NCI-H1417 treated with DMSO at 0.1 percent for 48 hours (cell line): ENCODE results near the gene WDR6.
"Not testable (repeated sequence)": the region's sequence is repeated elsewhere in the genome, so short reads cannot be mapped to it uniquely, and the experiment has no call there.

Source experiments
- DNase-seq: peaks from one replicate; lab custom pipeline; 2025; lab: John Stamatoyannopoulos, UW

The WDR6 gene

GRCh38 chr3:48990636-48991469 is 16.3 kb upstream of the WDR6 start:
- DNase-seq: no peak

- no peak for DNase-seq
Measured at GRCh38 chr3:48991851-48992545, 15.2 kb upstream of the WDR6 start.

- DNase-seq: no peak
Measured at GRCh38 chr3:48993834-48994233, 13.4 kb upstream of the WDR6 start.

GRCh38 chr3:48996640-48997039 is 10.6 kb upstream of the WDR6 start:
- no peak for DNase-seq

GRCh38 chr3:48997102-48997635 is 10.0 kb upstream of the WDR6 start:
- DNase-seq: no peak

DNA sequence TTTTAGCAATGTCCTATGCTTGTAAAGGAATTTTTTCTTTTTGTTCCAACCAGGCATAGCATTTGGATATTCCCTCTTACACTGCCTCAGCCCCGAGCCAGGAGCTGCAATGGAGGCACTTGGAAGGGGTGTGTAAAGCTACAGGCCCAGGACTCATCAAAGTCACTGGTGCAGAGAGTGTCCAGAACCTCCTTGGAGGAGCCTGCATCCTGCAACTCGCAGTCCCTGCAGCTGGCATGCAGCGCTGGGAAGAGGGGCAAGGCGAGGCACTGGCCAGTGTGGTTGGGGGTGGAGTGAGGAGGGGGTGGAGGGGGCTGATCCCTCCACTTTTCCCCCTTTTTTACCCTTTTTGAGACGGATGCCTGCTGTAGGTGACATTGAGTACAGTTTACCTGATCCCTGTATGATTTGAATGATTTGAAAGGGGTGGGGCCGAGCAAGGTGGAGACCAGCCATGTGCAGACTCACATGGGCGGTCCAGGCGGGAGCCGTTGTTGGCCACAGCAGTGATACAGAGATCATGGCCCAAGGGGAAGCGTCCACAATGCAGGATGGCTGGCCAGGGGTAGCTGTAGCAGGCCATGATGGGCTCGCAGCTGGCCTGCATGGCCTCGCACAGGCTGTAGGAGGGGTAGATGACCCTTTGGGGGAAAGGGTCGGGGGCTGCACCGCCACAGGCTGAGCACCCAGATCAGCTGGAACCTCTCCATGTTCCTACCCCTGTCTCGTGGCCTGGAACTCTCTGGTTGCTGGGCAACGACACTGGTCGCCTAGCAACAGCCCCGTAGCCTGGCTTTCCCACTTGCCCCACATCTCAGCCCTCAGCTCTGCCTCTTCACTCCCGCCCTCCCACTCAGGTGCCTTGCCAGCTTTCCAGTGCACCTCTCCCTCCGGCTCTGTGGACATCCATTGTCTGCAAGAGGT is 9.2 kb upstream of the WDR6 start:
- no peak for DNase-seq

DNA sequence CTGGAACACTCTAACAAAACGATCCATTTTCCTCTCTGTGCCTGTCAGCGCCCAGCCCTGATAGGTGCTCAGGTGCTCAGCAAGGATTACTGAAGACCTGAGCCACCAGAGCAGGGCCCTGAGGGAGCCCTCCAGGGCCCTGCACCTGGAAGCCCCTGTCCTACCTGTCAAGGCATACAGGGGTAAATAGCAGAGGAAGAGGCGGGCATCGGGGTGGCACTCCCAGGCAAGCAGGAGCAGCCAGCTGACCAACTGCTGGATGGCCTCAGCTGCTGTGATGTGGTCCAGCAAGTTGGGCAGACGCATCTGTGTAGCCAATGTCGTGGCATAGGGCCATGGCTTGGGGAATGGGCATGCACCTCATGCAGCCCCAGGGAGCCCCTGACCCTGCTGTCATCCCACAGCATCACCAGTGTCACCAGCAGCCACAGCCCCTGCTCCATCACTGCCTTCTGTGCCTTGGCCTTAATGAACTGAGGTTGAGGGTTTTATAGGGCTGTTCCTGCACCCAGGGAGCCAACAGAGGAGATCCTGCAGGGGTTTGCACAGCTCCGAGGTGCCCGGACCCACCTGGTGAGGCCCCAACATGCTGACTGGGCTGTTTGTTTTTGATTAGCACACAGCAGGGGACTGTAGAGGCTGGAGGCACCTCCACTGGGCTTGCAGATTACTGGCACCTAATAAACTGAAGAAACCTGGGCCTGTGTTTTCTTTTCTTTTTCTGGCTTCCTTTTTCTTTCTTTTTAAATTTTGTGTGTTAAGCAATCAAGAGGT is 7.9 kb upstream of the WDR6 start:
- DNase-seq: no peak

DNA sequence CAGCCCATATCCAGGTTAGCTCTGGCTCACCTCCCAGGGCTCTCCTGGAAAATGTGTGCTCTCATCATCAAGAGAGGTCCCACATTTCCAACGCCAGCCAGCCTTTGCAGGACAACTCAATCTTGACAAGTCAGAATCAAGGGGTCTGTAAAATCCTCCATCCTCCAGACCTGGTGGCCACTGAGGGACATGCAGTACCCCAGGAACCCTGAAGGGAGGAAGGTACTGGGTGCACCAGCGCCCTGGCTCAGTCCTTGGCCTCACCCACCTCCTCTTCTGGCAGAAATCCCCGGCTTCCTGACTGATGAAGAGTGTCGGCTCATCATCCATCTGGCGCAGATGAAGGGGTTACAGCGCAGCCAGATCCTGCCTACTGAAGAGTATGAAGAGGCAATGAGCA is 6.0 kb upstream of the WDR6 start:
- no peak for DNase-seq

DNA sequence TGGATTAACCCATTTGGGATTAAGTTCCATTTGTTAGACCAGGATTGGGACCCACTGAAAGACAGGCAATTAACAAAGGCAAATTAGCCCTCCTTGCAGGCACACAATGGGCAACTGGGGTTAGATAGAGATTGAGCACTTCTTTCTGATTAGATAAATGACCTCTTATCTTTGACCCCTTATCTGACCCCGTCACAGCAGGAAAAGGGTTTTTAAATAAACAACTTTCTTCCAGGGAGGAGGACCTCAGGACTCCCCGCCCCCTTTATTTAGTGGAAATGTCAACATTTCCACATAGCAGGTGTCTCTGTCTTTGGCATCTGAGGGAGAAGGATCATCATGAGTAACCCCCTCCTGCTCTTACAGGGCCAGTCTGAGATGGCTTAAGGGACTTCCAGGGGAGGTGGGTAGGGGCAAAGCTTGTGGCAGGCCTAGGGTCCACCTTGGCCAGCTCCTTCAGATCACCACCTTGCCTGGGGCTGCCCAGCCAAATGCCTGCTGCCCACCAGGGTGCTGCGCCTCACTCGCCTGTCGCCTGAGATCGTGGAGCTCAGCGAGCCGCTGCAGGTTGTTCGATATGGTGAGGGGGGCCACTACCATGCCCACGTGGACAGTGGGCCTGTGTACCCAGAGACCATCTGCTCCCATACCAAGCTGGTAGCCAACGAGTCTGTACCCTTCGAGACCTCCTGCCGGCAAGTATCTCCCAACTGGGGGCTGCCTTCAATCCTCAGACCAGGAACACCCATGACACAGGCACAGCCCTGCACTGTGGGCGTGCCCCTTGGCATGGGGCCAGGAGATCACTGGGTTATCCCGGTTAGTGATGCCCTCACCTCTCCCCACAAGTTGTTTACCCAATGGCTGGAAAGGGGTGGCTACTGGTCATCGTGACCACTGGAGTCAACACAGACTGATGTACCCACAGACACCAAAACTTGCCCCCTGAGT is 2.6 kb upstream of the WDR6 start:
- no peak for DNase-seq

GRCh38 chr3:49005303-49005680 is 1.9 kb upstream of the WDR6 start:
- no peak for DNase-seq

GRCh38 chr3:49005998-49006397 is 1.2 kb upstream of the WDR6 start:
- no peak for DNase-seq

GRCh38 chr3:49006408-49007067 is 653 bp upstream of the WDR6 start:
- no peak for DNase-seq

DNA sequence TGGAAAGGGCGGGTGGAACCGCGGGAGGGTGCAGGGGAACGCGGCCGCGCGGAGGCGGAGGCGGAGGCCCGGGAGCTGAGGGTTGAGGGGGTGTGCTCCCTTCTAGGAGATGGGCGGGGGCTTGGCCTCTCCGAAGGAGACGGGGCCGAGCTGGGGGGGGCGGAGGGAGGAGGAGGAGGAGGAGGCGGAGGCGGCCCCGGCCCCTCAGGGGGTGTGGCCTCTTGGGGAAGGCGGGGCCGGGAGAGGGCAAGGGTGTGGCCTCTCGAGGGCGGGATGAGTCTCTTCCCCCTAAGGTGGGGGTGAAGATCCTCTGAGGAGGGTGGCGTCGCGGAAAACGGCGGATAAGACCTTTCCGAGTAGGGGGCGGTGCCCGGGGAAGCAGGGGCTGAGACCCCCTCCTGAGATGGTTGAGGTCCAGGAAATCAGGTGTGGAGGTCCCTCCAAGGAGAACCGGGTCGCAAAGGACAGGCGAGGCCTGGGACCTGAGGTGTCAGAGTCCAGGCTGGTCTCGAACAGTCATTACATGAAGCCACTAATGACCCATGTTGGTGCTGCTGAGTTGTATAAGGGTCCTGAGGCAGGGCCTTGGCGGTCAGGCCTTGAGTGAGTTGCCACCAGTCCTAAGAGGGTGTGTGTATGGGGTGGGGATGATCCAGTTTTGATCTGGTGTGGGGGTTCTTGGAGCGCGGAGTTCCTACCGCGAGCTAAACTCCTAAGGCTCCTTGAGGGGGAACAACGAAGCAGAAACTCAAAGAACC is 759 bp downstream of the WDR6 start:
- DNase-seq: no peak

GRCh38 chr3:49008627-49009026 is 1.4 kb downstream of the WDR6 start:
- not testable (repeated sequence) for DNase-seq

DNA sequence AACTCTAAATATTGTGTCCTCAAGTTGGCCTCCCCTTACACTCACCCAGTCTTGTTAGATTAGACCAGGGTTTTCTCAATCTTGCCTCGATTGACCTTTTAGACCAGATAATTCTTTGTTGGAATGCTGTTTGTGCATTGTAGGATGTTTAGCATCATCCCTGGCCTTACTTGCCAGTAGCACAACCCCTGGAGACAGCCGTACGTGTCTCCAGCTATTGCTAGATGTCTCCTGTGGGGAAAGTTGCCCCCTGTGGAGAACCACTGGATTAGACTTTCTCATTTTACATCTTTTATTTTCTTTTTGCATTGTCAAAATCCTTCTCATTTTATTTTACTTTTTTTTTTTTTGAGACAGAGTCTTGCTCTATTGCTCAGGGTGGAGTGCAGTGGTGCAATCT is 2.2 kb downstream of the WDR6 start:
- no peak for DNase-seq

GRCh38 chr3:49012441-49013017 is 5.3 kb downstream of the WDR6 start:
- no peak for DNase-seq

- DNase-seq: no peak
Measured at GRCh38 chr3:49013113-49013737, 6.0 kb downstream of the WDR6 start.
